ENCODE results near the gene POLR2A. TPM values are rescaled to one million over a fixed set of nuclear protein-coding genes. Genes with fewer than 3 reads are reported as not detected.
"Not testable (repeated sequence)": the region's sequence is repeated elsewhere in the genome, so short reads cannot be mapped to it uniquely, and the experiment has no call there.

POLR2A gene
- total and polyA plus RNA-seq, 4 donors = 13.4 to 116 (median 60.8) TPM

GRCh38 chr17:7466639-7467341, 17.4 kb upstream of the POLR2A start:
- no peak overlapping the region for H3K27ac ChIP-seq (ENCODE audit: low read depth in 1 of 2, low read length in 2 of 2)
- H3K27me3 ChIP-seq (ENCODE audit: control insufficient read depth in 1 of 2, insufficient read depth in 2 of 2, low read length in 1 of 2) = no peaks in the 10 kb centered on the region
- H3K4me1 ChIP-seq (ENCODE audit: control insufficient read depth in 1 of 2, insufficient read depth in 2 of 2, low read length in 2 of 2) = no peaks in the 10 kb centered on the region
- H3K9me3 ChIP-seq (ENCODE audit: control insufficient read depth, low read length) = no peaks in the 10 kb centered on the region
- ATAC-seq (ENCODE audit: low FRiP score) = peak; percentile 40
- peak; percentile 87 to 93 for DNase-seq
- 72 to 76% methylated on average over 16 of the region's 16 CpGs for WGBS, 2 donors
- H3K4me3 ChIP-seq (ENCODE audit: low read length in 2 of 2) = no peak overlapping the region
- H3K36me3 ChIP-seq (ENCODE audit: control insufficient read depth in 1 of 2, insufficient read depth in 2 of 2, low read length in 1 of 2) = peaks cover 0 to 5% of the 10 kb centered on the region in 2 donors
- intact Hi-C loops (cut with DNase I) = no loop called here

- 87 to 92% methylated on average over 3 of the region's 3 CpGs for WGBS, 2 donors
- peaks cover 0 to 2% of the 10 kb centered on the region in 2 donors for H3K36me3 ChIP-seq (ENCODE audit: control insufficient read depth in 1 of 2, insufficient read depth in 2 of 2, low read length in 1 of 2)
Measured at GRCh38 chr17:7467498-7467897, 16.7 kb upstream of the POLR2A start.

DNA sequence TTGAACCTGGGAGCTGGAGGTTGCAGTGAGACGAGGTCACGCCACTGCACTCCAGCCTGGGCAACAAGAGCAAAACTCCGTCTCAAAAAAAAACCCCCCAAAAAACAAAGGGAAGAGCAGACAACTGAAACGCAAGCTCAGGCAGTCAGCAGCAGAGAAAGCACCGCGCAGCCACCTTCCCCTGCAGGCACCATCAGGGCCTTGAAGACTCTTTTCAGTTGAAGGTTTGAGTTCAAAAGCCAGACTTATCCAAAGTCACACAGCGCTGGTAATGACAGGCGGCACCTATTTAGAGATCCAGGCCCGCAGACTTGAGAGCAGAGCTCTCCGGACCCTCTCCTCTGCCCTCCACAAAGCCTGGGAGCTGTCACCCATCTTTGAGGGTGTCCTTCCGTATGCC, 15.9 kb upstream of the POLR2A start:
- no peaks in the 10 kb centered on the region for H3K9me3 ChIP-seq (ENCODE audit: control insufficient read depth, low read length)
- intact Hi-C loops (cut with DNase I) = no loop called here
- ATAC-seq (ENCODE audit: low FRiP score) = no peak
- 87 to 91% methylated on average over 11 of the region's 11 CpGs for WGBS, 2 donors
- H3K4me3 ChIP-seq (ENCODE audit: low read length in 2 of 2) = no peak overlapping the region
- no peak overlapping the region for H3K27ac ChIP-seq (ENCODE audit: low read depth in 1 of 2, low read length in 2 of 2)
- no peak for DNase-seq
- no peaks in the 10 kb centered on the region for H3K4me1 ChIP-seq (ENCODE audit: control insufficient read depth in 1 of 2, insufficient read depth in 2 of 2, low read length in 2 of 2)
- H3K36me3 ChIP-seq (ENCODE audit: control insufficient read depth in 1 of 2, insufficient read depth in 2 of 2, low read length in 1 of 2) = peaks cover 0 to 2% of the 10 kb centered on the region in 2 donors
- H3K27me3 ChIP-seq (ENCODE audit: control insufficient read depth in 1 of 2, insufficient read depth in 2 of 2, low read length in 1 of 2) = no peaks in the 10 kb centered on the region

More at GRCh38 chr17:7467498-7467897, 16.7 kb upstream of the POLR2A start:
- no peaks in the 10 kb centered on the region for H3K9me3 ChIP-seq (ENCODE audit: control insufficient read depth, low read length)
- DNase-seq = no peak
- intact Hi-C loops (cut with DNase I) = no loop called here
- H3K27ac ChIP-seq (ENCODE audit: low read depth in 1 of 2, low read length in 2 of 2) = no peak overlapping the region
- no peaks in the 10 kb centered on the region for H3K4me1 ChIP-seq (ENCODE audit: control insufficient read depth in 1 of 2, insufficient read depth in 2 of 2, low read length in 2 of 2)
- H3K27me3 ChIP-seq (ENCODE audit: control insufficient read depth in 1 of 2, insufficient read depth in 2 of 2, low read length in 1 of 2) = no peaks in the 10 kb centered on the region
- ATAC-seq (ENCODE audit: low FRiP score) = no peak
- H3K4me3 ChIP-seq (ENCODE audit: low read length in 2 of 2) = no peak overlapping the region

- Histone ChIP-seq H3K4me3 (ENCODE audit: low read length in 2 of 2) (no peak overlapping the region), H3K9me3 (ENCODE audit: control insufficient read depth, low read length) (no peaks in the 10 kb centered on the region), H3K4me1 (ENCODE audit: control insufficient read depth in 1 of 2, insufficient read depth in 2 of 2, low read length in 2 of 2) (no peaks in the 10 kb centered on the region), H3K27me3 (ENCODE audit: control insufficient read depth in 1 of 2, insufficient read depth in 2 of 2, low read length in 1 of 2) (no peaks in the 10 kb centered on the region), H3K27ac (ENCODE audit: low read depth in 1 of 2, low read length in 2 of 2) (no peak overlapping the region), H3K36me3 (ENCODE audit: control insufficient read depth in 1 of 2, insufficient read depth in 2 of 2, low read length in 1 of 2) (peaks cover 0 to 2% of the 10 kb centered on the region in 2 donors)
- no peak for ATAC-seq (ENCODE audit: low FRiP score)
- 61 to 66% methylated on average over 12 of the region's 12 CpGs for WGBS, 2 donors
- DNase-seq = no peak
- intact Hi-C loops (cut with DNase I) = no loop called here
Measured at GRCh38 chr17:7468804-7469389, 15.3 kb upstream of the POLR2A start.

- intact Hi-C loops (cut with DNase I) = loop anchor here in 1 of 2 donors (10.0 kb wide), 1 partner anchor 115 kb away; the partner anchor contains the start of genes KCTD11 and TMEM95
- not testable (repeated sequence) for H3K4me3 ChIP-seq (ENCODE audit: low read length in 2 of 2); H3K4me1 ChIP-seq (ENCODE audit: control insufficient read depth in 1 of 2, insufficient read depth in 2 of 2, low read length in 2 of 2); H3K9me3 ChIP-seq (ENCODE audit: control insufficient read depth, low read length); ATAC-seq (ENCODE audit: low FRiP score); DNase-seq; H3K36me3 ChIP-seq (ENCODE audit: control insufficient read depth in 1 of 2, insufficient read depth in 2 of 2, low read length in 1 of 2); H3K27ac ChIP-seq (ENCODE audit: low read depth in 1 of 2, low read length in 2 of 2); H3K27me3 ChIP-seq (ENCODE audit: control insufficient read depth in 1 of 2, insufficient read depth in 2 of 2, low read length in 1 of 2)
- WGBS, 2 donors = 95% methylated on average over 12 of the region's 12 CpGs
Measured at GRCh38 chr17:7469843-7470242, 14.3 kb upstream of the POLR2A start.

GRCh38 chr17:7470457-7470973, 13.7 kb upstream of the POLR2A start:
- not testable (repeated sequence) for H3K27me3 ChIP-seq (ENCODE audit: control insufficient read depth in 1 of 2, insufficient read depth in 2 of 2, low read length in 1 of 2); H3K9me3 ChIP-seq (ENCODE audit: control insufficient read depth, low read length); H3K4me1 ChIP-seq (ENCODE audit: control insufficient read depth in 1 of 2, insufficient read depth in 2 of 2, low read length in 2 of 2); H3K27ac ChIP-seq (ENCODE audit: low read depth in 1 of 2, low read length in 2 of 2); H3K36me3 ChIP-seq (ENCODE audit: control insufficient read depth in 1 of 2, insufficient read depth in 2 of 2, low read length in 1 of 2); DNase-seq; ATAC-seq (ENCODE audit: low FRiP score); H3K4me3 ChIP-seq (ENCODE audit: low read length in 2 of 2)
- intact Hi-C loops (cut with DNase I) = loop anchor here in 1 of 2 donors (10.0 kb wide), 1 partner anchor 116 kb away; the partner anchor contains the start of genes KCTD11 and TMEM95
- WGBS, 2 donors = 46 to 53% methylated on average over 8 of the region's 8 CpGs

- H3K4me3 ChIP-seq (ENCODE audit: low read length in 2 of 2) = no peak overlapping the region
- H3K27ac ChIP-seq (ENCODE audit: low read depth in 1 of 2, low read length in 2 of 2) = no peak overlapping the region
- WGBS, 2 donors = 83 to 86% methylated on average over 2 of the region's 2 CpGs
- no peaks in the 10 kb centered on the region for H3K27me3 ChIP-seq (ENCODE audit: control insufficient read depth in 1 of 2, insufficient read depth in 2 of 2, low read length in 1 of 2)
- no peaks in the 10 kb centered on the region for H3K9me3 ChIP-seq (ENCODE audit: control insufficient read depth, low read length)
- no peaks in the 10 kb centered on the region for H3K36me3 ChIP-seq (ENCODE audit: control insufficient read depth in 1 of 2, insufficient read depth in 2 of 2, low read length in 1 of 2)
- ATAC-seq (ENCODE audit: low FRiP score) (no peak), DNase-seq (no peak)
- intact Hi-C loops (cut with DNase I) = loop anchor here in 1 of 2 donors (10.0 kb wide), 1 partner anchor 117 kb away; the partner anchor contains the start of genes KCTD11 and TMEM95
- no peaks in the 10 kb centered on the region for H3K4me1 ChIP-seq (ENCODE audit: control insufficient read depth in 1 of 2, insufficient read depth in 2 of 2, low read length in 2 of 2)
Measured at GRCh38 chr17:7471729-7472128, 12.4 kb upstream of the POLR2A start.

DNA sequence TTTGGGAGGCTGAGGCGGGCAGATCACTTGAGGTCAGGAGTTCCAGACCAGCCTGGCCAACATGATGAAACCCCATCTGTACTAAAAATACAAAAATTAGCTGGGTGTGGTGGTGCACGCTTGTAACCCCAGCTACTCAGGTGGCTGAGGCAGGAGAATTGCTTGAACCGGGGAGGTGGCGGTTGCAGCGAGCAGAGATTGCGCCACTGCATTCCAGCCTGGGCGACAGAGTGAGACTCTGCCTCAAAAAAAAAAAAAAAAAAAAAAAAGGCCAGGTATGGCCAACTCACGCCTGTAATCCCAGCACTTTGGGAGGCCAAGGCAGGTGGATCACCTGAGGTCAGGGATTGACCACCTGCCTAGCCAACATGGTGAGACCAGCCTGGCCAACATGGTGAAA, 9.4 kb upstream of the POLR2A start:
- ATAC-seq (ENCODE audit: low FRiP score); H3K4me3 ChIP-seq (ENCODE audit: low read length in 2 of 2); H3K27me3 ChIP-seq (ENCODE audit: control insufficient read depth in 1 of 2, insufficient read depth in 2 of 2, low read length in 1 of 2); H3K9me3 ChIP-seq (ENCODE audit: control insufficient read depth, low read length); H3K4me1 ChIP-seq (ENCODE audit: control insufficient read depth in 1 of 2, insufficient read depth in 2 of 2, low read length in 2 of 2); H3K27ac ChIP-seq (ENCODE audit: low read depth in 1 of 2, low read length in 2 of 2); DNase-seq; H3K36me3 ChIP-seq (ENCODE audit: control insufficient read depth in 1 of 2, insufficient read depth in 2 of 2, low read length in 1 of 2): not testable (repeated sequence)
- intact Hi-C loops (cut with DNase I) = loop anchor here in 1 of 2 donors (10.0 kb wide), 1 partner anchor 120 kb away; the partner anchor contains the start of genes KCTD11 and TMEM95
- 93% methylated on average over 8 of the region's 8 CpGs for WGBS, 2 donors

All from aorta (tissue), 5 donors.